HL-60 (cell line): ENCODE results near the gene RFLNA.

Experiments used
- DNase-seq, 2 experiments: peaks; one replicate each; pipeline ENCODE4 v3.0.0-alpha.2; 2010 to 2020; ENCODE audit warnings: low read depth in 1 of 2, low spot score in 1 of 2
- H3K27ac ChIP-seq: fragments of 250-450 bp; sonication (Bioruptor Pico); replicated peaks from 2 replicates; pipeline ENCODE4 v1.5.1; 2020; ENCODE audit warnings: mild to moderate bottlenecking, moderate library complexity
- H3K27me3 ChIP-seq: fragments of 250-450 bp; sonication (Bioruptor Pico); 2 replicates; pipeline ENCODE4 v1.5.1; 2021; ENCODE audit warnings: mild to moderate bottlenecking, moderate library complexity; ENCODE audit not compliant: insufficient read depth, poor library complexity, severe bottlenecking
- H3K4me3 ChIP-seq: replicated peaks from 2 replicates; pipeline ENCODE4 v1.5.1; 2011; ENCODE audit warnings: mild to moderate bottlenecking, control low read depth, low read length; ENCODE audit not compliant: insufficient read depth
- CTCF ChIP-seq: IDR thresholded peaks from one replicate; pipeline ENCODE4 v1.5.1; 2011; ENCODE audit warnings: low read length, control low read depth, inconsistent platforms; ENCODE audit not compliant: insufficient read depth
- GABPA ChIP-seq: IDR thresholded peaks from 2 replicates; pipeline ENCODE4 v1.6.1; 2012; ENCODE audit warnings: low read depth
- POLR2AphosphoS5 ChIP-seq: IDR thresholded peaks from 2 replicates; pipeline ENCODE4 v1.6.1; 2012; ENCODE audit warnings: low read depth
- REST ChIP-seq: IDR thresholded peaks from 2 replicates; pipeline ENCODE4 v1.6.1; 2012; ENCODE audit warnings: low read depth; ENCODE audit not compliant: insufficient replicate concordance
- SPI1 ChIP-seq: IDR thresholded peaks from 2 replicates; pipeline ENCODE4 v1.6.1; 2012; ENCODE audit warnings: low read depth, mild to moderate bottlenecking, borderline replicate concordance

RFLNA gene

GRCh38 chr12:124302241-124302806, 7.4 kb downstream of the RFLNA start:
- no peaks in the 10 kb centered on the region for H3K27me3 ChIP-seq
- DNase-seq = no peak
- TF ChIP-seq POLR2AphosphoS5 (no peak), REST (no peak), SPI1 (no peak), CTCF (no peak), GABPA (no peak)
- H3K4me3 ChIP-seq = no peak overlapping the region
- no peak overlapping the region for H3K27ac ChIP-seq

GRCh38 chr12:124302807-124303578, 8.1 kb downstream of the RFLNA start:
- H3K27me3 ChIP-seq = no peaks in the 10 kb centered on the region
- DNase-seq = no peak
- H3K27ac ChIP-seq = no peak overlapping the region
- no peak for TF ChIP-seq POLR2AphosphoS5
- no peak overlapping the region for H3K4me3 ChIP-seq

DNA sequence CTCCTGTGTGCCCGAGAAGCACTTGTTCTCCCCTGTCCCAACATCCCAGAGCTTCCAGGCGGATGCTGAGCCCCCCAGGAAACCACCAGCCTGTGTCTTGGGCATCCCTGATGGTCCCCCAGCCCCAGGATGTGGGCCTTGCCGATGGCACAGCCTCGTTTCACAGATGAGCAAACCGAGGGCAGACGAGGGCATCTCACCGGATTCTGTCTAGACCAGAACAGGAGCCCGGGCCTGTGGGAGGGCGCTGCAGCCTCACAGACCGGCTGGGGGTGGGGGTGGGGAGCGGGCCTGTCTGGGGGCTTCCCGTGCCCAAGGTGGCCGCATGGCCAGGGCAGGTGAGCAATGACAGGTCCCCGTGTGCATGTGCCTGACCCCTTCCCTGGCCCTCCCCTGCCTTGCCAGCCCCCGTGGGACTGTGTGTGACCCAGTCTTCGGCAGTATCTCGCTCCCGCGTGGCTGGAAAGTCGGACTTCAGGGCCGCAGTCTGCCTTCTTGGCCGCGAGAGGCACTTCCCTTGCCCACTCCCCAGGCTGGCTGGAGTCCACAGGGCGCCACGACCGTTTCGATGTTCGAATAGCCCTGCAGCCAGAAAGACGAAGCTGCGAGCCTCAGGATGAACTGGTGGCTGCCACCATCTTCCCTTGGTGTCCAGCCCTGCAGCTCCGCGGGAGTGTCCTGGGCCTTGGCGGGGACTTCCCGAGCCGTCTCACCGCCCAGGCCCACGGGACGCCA, 8.9 kb downstream of the RFLNA start:
- no peak overlapping the region for H3K4me3 ChIP-seq
- H3K27me3 ChIP-seq = no peaks in the 10 kb centered on the region
- DNase-seq = no peak
- H3K27ac ChIP-seq = no peak overlapping the region
- TF ChIP-seq GABPA = no peak

DNA sequence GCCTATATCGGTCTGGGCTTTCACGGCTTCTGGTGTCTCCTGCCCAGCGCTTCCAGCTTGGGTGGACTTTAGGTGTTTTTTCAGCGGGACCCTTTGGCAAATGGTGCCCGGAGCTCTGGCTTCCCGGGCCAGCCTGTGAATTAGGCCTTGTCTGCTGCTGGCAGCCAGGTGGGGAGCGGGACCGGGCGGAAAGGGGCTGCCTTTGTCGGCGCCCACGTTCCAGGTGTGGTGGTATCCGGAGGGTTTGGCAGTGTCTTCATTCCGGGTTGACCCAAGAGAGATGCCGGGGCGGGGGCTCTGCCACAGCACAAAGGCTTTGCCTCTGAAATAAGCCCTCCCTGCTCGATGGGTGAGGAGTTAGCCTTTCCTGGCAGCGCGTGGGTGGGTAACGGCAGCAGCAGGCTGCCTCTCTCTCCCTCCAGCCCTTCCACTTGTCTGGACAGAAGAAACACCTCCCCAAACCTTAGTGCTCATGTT, 9.5 kb downstream of the RFLNA start:
- H3K4me3 ChIP-seq = no peak overlapping the region
- TF ChIP-seq SPI1 (no peak), POLR2AphosphoS5 (no peak)
- DNase-seq = no peak
- no peak overlapping the region for H3K27ac ChIP-seq
- H3K27me3 ChIP-seq = no peaks in the 10 kb centered on the region

- Histone ChIP-seq H3K4me3 (no peak overlapping the region), H3K27ac (no peak overlapping the region), H3K27me3 (no peaks in the 10 kb centered on the region)
- DNase-seq = no peak
- TF ChIP-seq REST (no peak), CTCF (no peak), POLR2AphosphoS5 (no peak), SPI1 (no peak), GABPA (no peak)
Measured at GRCh38 chr12:124305136-124305535, 10.2 kb downstream of the RFLNA start.
